Ishikawa (cell line): ENCODE results near the gene EMC10.

Source experiments
- CEBPB ChIP-seq: IDR thresholded peaks from 2 replicates; pipeline ENCODE4 v1.6.1; 2012
- CREB1 ChIP-seq: IDR thresholded peaks from 2 replicates; pipeline ENCODE4 v1.6.1; 2012; ENCODE audit warnings: low read depth
- EGR1 ChIP-seq: IDR thresholded peaks from 2 replicates; pipeline ENCODE4 v1.6.1; 2012
- EP300 ChIP-seq: IDR thresholded peaks from 2 replicates; pipeline ENCODE4 v1.6.1; 2012; ENCODE audit warnings: borderline replicate concordance
- FOXM1 ChIP-seq: IDR thresholded peaks from 2 replicates; pipeline ENCODE4 v1.6.1; 2012; ENCODE audit warnings: low read depth, borderline replicate concordance
- NFIC ChIP-seq: IDR thresholded peaks from 2 replicates; pipeline ENCODE4 v1.6.1; 2012
- RAD21 ChIP-seq: IDR thresholded peaks from 2 replicates; pipeline ENCODE4 v1.6.1; 2012; ENCODE audit warnings: low read depth
- TAF1 ChIP-seq: IDR thresholded peaks from 2 replicates; pipeline ENCODE4 v1.6.1; 2012; ENCODE audit warnings: low read depth, mild to moderate bottlenecking
- TCF12 ChIP-seq: IDR thresholded peaks from 2 replicates; pipeline ENCODE4 v1.6.1; 2012; ENCODE audit warnings: low read depth
- TEAD4 ChIP-seq: IDR thresholded peaks from 2 replicates; pipeline ENCODE4 v1.6.1; 2012
- YY1 ChIP-seq: IDR thresholded peaks from 2 replicates; pipeline ENCODE4 v1.6.1; 2012; ENCODE audit warnings: low read depth
- ZBTB7A ChIP-seq: IDR thresholded peaks from 2 replicates; pipeline ENCODE4 v1.6.1; 2012; ENCODE audit warnings: low read depth
- TF ChIP-seq, protein P1 (sequence below): IDR thresholded peaks from 2 replicates; pipeline ENCODE4 v1.6.1; 2012
- TF ChIP-seq, protein P2 (sequence below): IDR thresholded peaks from 2 replicates; pipeline ENCODE4 v1.6.1; 2012
- TF ChIP-seq, protein P3 (sequence below): IDR thresholded peaks from 2 replicates; pipeline ENCODE4 v1.6.1; 2012; ENCODE audit warnings: low read depth, mild to moderate bottlenecking

Gene EMC10

DNA sequence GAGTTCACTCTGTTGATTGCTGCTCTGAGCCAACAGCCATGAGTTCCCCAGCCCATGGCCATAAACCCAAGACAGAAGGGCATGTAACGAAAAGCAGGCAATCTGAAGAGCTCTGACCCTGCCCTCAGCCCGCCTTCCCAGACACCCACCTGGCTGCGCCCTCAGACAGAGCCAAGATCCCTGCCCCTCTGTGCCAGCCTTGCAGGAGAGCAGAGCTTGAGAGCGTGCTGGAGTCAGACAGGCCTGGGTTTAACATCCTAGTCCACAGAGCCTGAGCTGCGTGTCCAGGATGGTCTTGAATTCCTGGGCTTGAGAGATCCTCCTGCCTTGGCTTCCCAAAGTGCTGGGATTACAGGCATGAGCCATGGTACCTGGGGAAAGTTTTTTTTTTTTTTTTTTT is 19.0 kb upstream of the EMC10 start:
- no peak for TF ChIP-seq YY1
- no peak for TF ChIP-seq TEAD4
- no peak for TF ChIP-seq TAF1
- no peak for TF ChIP-seq EGR1
- no peak for TF ChIP-seq TCF12
- no peak for TF ChIP-seq CEBPB
- no peak for TF ChIP-seq NFIC
- no peak for TF ChIP-seq ZBTB7A
- no peak for TF ChIP-seq RAD21
- no peak for TF ChIP-seq FOXM1
- no peak for TF ChIP-seq EP300
- TF ChIP-seq, protein P1, sequence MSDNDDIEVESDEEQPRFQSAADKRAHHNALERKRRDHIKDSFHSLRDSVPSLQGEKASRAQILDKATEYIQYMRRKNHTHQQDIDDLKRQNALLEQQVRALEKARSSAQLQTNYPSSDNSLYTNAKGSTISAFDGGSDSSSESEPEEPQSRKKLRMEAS, result no peak
- TF ChIP-seq, protein P2, sequence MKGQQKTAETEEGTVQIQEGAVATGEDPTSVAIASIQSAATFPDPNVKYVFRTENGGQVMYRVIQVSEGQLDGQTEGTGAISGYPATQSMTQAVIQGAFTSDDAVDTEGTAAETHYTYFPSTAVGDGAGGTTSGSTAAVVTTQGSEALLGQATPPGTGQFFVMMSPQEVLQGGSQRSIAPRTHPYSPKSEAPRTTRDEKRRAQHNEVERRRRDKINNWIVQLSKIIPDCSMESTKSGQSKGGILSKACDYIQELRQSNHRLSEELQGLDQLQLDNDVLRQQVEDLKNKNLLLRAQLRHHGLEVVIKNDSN, result no peak
- TF ChIP-seq, protein P3, sequence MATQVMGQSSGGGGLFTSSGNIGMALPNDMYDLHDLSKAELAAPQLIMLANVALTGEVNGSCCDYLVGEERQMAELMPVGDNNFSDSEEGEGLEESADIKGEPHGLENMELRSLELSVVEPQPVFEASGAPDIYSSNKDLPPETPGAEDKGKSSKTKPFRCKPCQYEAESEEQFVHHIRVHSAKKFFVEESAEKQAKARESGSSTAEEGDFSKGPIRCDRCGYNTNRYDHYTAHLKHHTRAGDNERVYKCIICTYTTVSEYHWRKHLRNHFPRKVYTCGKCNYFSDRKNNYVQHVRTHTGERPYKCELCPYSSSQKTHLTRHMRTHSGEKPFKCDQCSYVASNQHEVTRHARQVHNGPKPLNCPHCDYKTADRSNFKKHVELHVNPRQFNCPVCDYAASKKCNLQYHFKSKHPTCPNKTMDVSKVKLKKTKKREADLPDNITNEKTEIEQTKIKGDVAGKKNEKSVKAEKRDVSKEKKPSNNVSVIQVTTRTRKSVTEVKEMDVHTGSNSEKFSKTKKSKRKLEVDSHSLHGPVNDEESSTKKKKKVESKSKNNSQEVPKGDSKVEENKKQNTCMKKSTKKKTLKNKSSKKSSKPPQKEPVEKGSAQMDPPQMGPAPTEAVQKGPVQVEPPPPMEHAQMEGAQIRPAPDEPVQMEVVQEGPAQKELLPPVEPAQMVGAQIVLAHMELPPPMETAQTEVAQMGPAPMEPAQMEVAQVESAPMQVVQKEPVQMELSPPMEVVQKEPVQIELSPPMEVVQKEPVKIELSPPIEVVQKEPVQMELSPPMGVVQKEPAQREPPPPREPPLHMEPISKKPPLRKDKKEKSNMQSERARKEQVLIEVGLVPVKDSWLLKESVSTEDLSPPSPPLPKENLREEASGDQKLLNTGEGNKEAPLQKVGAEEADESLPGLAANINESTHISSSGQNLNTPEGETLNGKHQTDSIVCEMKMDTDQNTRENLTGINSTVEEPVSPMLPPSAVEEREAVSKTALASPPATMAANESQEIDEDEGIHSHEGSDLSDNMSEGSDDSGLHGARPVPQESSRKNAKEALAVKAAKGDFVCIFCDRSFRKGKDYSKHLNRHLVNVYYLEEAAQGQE, result no peak
- no peak for TF ChIP-seq CREB1

DNA sequence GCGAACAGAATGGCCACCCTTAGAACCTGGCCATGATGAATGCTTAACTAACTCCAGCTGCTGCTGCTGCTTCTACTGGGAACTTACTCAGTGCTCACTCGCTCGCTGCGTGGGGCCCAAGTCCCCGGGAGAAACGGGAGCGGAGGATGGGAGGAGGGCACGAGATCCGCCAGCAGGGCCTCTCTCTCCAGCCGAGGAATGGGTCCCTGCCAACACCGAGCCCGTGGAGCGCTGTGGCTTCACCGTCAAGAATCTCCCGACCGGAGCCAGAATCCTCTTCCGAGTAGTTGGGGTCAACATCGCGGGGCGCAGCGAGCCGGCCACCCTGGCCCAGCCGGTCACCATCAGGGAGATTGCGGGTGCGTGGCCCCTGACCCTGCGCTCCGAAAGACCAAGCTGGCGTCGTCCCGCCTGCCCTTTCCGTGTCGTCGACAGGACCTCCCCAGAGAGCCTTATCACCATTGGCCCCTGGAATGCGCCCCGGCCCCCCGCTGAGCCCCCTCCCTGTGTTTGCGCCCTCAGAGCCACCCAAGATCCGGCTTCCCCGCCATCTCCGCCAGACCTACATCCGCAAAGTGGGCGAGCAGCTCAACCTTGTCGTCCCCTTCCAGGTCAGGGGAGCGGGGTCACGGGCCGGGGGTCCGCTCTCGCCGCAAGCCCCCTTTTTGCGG is 17.8 kb upstream of the EMC10 start:
- TF ChIP-seq NFIC, result no peak
- TF ChIP-seq YY1, result no peak
- no peak for TF ChIP-seq CEBPB

DNA sequence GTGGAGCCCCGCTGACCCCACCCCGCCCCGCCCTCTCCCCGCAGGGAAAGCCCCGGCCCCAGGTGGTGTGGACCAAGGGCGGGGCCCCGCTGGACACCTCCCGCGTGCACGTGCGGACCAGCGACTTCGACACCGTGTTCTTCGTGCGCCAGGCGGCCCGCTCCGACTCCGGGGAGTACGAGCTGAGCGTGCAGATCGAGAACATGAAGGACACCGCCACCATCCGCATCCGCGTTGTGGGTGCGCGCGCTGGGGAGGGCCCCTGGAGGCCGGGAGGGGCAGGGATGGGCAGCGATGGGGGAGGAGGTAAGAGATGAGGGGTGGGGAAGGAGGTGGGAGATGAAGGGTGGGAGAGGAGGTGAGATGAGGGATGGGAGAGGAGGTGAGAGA is 17.2 kb upstream of the EMC10 start:
- TF ChIP-seq, protein P3, result no peak
- no peak for TF ChIP-seq TEAD4
- TF ChIP-seq, protein P2, result no peak

DNA sequence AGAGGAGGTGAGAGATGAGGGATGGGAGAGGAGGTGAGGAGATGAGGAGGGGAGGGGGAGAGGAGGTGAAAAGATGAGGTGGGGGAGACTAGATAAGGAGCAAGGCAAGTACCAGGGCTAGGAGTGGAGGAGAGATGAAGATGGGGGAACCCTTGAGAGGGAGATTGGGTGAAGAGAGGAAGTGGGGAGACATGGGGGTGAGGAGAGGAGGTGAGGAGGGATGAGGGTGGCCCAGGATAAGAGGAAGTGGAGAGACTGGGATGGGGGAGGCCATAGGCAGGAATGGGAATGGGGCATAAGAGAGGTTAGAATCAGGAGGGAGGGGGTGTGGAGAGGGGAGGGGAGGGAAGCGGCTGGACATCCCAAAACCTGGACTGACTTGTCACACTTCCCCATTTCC is 16.7 kb upstream of the EMC10 start:
- TF ChIP-seq TCF12 (no peak), FOXM1 (no peak), ZBTB7A (no peak), TAF1 (no peak)
- TF ChIP-seq, protein P2, result no peak

DNA sequence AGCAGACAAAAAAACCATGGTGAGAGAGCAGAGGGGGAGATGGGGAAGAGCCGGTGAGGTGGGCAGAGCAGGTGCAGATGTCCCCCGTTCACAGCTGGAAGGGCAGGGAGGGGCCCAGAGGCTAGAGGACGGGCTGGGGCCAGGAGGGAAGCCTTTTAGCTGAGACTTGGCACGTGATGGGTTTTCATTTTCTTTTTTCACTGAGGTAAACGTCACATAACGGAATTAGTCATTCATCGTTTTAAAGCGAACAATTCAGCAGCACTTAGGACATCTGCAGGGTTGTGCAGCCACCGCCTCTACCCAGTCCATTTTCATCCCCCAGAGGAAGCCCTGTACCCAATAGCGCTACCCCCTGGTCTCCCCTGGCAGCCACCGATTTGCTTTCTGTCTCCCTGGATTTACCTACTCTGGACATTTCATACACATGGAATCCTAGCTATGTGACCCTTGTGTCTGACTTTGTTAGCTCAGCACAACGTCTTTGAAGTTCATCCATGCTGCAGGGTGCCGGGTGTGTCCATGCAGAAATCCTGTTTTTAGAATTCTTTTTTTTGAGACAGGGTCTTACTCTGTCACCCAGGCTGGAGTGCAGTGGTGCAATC is 16.0 kb upstream of the EMC10 start:
- TF ChIP-seq TEAD4, result peak; percentile 53
- TF ChIP-seq, protein P2, result peak; percentile 20; the same call in 1 of the 2 replicates
- TF ChIP-seq ZBTB7A, result no peak
- 0 out of 2 replicates have a peak, but pooled peaks have one; percentile 9 for TF ChIP-seq NFIC

DNA sequence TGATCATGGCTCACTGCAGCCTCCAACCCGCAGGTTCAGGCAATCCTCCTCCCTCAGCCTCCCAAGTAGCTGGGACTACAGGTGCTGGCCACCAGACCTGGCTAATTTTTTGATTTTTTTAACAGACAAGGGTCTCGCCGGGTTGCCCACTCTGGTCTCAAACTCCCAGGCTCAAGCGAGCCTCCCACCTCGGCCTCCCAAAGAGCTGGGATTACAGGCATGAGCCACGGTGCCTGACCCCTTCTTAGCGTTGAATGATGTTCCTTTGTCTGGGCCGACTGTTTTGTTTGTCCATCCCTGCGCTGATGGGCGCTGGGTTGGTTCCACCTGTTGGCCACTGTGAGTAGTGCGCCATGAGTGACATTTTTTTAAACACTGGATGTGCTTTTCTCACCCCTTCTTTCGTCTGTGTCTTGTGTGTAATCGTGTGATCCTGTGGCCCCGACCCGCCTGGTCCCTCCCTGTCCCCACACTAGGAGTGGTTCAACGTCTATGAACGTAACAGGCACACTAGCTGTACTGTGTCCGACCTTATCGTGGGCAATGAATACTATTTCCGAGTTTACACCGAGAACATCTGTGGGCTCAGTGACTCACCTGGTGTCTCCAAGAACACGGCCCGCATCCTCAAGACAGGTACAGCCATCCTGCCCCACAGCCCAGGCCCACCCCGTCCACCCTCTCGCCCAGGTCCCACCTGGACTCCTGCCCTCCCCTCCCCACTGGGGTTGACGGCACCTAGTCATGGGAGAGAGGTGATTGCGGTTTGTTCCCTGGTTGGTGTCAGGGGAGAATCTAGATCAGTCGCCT is 15.0 kb upstream of the EMC10 start:
- TF ChIP-seq CREB1 (no peak), RAD21 (peak; percentile 94), EP300 (no peak)
- TF ChIP-seq, protein P2, result no peak
- TF ChIP-seq, protein P3, result no peak
